Stimulated activated CD8-positive, alpha-beta memory T cell treated with anti-CD3 and anti-CD28 coated beads, Interleukin-2, amount 100 ng/mL, for 1 hour (primary cell): ENCODE results near the gene LIPA.
"Not testable (repeated sequence)": the region's sequence is repeated elsewhere in the genome, so short reads cannot be mapped to it uniquely, and the experiment has no call there.

Source experiments
- DNase-seq, 2 donors: peaks; one replicate each; pipeline ENCODE4 v3.0.0-alpha.2; 2020; ENCODE audit warnings: low read depth in 2 of 2

LIPA gene

DNA sequence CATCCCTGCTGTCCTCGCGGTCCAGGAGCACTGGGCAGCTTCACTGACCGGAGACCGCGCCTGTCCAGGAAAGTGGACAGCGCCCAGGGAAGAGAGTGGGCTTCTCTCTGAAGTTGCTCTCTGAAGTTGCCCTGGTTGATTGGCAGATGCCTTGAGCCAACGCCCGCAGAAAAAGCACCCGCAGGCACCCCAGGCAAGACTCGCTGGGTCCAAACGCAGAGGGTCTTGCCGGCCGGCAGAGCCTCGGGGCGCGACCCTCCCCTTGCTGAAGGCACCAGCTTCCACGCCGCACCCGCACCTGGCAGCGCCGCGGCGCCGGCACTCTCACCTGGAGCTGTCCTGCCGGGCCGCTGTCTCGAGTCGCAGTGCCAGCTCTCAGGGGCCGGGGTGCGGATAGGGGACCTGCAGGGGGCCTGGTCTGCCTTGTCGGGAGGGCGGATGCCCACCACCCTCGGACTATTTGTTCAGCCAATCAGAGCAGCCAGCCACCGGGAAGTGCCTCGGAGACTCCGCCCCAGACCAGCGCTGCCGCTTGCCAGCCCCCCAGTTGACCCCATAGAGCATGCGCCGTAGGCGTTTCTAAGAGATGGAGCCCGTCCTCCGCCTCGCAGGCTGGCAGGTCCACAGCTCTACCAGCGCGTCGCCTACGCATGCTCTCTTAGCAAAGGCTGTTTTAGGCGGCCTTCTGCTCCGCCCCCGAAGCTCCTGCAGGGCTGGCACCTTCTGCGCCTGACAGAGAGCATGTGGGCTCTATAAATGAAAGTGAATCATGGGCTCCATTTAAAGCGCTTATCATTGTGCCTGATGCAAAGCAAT lies at the start of gene LIPA:
LIPA (minus strand) TSS at position 367 of the 816 bp plus-strand sequence. CDS start 4,127 bp downstream, outside the sequence.
- peak; percentile 90 to 95 for DNase-seq

DNA sequence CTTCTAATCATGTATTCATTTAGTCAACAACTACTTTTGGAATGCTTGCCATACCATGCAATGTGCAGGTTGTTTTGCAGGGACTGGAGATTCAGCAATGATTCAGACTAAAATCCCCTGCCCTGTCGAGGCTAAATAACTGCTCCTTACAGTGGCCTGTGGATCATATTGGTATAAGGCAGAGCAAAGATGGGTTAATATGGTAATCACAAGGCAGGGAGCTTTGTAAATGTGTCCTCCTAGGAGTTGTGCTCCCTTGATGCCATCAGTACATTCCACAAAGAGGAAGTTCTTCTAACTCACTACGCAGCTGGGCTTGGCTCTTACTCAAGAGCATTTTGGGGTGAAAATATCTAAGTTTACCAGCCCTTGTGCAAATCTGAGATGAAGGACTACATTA lies 49.7 kb upstream of the LIPA start:
- no peak for DNase-seq

DNA sequence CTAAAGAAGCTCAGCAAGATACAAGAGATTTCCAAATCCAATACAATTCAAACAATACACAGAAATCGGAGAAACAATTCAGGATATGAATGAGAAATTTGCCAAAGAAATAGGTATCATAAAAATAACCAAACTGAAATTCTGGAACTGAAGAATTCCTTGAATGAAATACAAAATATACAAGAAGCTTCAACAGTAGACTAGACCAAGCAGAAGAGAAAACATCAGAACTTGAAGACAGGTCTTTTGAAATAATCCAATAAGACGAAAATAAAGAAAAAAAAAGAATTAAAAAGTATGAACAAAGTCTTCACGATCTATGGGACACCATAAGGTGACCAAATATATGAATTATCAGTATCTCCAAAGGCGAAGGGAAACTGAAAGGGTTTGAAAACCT lies 47.5 kb upstream of the LIPA start:
- no peak for DNase-seq

DNA sequence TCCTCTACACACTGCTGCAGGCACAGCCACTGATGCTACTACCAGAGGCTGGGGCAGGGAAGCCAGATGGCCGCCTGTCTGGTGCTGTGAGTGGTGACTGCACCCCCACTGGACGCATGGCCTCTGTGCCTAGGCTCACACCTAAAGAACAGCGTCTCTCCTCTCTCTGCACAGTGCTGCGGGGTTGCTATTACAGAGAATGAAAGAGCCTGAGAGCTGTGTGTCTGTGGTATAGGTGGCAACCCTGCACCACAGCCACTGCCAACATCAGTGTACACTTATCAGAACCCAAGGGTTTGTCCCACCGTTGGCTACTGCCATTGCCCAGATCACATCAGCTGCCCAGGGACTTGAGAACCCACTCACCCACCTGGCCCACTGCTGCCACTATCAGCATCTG lies 46.2 kb upstream of the LIPA start:
- no peak for DNase-seq

DNA sequence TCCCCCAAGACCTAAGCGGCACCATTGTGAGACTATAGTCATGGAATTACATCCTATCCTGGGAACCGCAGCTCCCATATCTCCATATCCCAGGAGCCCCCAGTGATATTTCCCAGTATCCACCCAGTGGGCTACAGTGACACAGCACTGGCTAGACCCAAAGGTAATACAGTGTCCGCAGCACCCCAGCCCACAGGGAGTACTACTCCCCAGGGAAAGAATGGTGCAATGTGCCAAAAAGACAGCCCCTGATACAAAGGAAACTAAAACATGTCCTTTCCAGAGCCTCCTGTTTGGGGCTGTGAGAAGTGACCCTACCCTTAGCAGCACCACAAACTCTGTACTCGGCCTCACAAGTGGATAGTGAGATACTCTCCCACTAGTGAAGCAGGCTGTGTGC lies 45.8 kb upstream of the LIPA start:
- DNase-seq = no peak

DNA sequence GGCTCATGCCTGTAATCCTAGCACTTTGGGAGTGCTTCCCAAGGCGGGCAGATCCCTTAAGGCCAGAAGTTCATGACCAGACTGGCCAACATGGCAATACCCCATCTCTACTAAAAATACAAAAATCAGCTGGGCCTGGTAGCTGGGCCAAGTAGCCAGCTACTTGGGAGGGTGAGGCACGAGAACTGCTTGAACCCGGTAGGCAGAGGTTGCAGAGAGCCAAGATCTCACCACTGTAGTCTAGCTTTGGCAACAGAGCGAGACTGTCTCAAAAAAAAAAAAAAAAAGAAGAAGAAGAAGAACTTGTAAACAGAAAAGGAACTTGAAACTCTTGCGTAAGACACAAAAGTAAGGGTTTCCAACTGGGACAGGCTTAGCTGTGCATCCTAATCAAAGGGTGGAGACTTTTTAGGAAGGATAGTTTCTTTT lies 44.7 kb upstream of the LIPA start:
- no peak for DNase-seq

DNA sequence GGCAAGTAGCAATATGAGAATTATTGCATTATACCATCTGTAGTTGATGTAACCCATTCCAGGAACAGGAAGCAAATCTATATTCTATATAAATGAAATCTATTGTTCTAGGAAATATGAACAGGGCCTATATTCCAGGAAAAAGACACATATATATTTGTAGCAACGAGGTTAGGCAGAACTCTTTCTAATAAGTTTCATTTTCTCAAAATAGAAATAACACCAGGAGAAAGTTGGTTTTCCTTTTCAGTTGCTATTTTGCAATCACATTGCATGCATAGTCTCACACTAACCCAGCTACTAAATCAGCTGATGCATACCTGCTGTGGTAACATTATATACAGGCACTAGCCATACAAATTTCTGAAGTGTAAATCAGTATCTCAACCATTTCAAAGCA lies 44.0 kb upstream of the LIPA start:
- DNase-seq = no peak

DNA sequence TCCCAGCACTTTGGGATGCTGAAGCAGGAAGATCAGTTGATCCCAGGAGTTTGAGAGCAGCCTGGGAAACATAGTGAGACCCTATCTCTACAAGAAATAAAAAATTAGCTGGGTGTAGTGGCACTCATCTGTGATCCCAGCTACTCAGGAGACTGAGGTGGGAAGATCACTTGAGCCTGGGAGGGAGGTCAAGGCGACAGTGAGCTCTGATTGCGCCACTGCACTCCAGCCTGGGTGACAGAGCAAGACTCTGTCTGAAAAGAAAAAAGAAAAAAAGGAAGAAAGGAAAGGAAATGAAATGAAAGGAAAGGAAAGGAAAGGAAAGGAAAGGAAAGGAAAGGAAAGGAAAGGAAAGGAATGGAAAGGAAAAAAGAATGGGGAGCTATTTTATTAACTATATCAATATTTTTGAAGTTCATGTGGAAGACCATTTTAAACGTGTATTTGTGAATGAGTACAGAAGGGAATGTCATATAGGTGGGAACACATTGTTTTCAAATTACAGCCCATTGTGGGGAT lies 43.2 kb upstream of the LIPA start:
- no peak for DNase-seq

DNA sequence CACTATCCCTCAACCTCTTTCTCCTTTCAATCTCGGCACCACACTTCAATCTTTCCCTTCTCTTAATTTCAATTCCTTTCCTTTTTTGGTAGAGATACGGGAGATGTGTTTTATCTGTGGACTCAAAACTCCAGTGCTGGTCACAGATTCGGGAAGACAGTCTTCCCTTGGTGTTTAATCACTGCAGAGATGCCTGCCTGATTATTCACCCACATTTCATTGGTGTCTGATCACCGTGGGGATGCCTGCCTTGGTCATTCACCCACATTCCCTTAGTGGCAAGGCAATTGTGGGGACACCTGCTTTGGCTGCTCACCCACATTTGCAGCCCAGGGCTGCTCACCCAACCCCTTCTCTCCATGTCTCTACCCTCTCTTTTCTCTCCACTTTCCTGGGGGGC lies 33.7 kb upstream of the LIPA start:
- not testable (repeated sequence) for DNase-seq

DNA sequence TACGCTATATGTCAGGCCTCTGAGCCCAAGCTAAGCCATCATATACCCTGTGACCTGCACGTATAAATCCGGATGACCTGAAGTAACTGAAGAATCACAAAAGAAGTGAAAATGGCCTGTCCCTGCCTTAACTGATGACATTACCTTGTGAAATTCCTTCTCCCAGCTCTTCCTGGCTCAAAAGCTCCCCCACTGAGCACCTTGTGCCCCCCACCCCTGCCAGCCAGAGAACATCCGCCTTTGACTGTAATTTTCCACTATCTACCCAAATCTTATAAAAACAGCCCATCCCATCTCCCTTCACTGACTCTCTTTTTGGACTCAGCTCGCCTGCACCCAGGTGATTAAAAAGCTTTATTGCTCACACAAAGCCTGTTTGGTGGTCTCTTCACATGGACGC lies 33.1 kb upstream of the LIPA start:
- not testable (repeated sequence) for DNase-seq

DNA sequence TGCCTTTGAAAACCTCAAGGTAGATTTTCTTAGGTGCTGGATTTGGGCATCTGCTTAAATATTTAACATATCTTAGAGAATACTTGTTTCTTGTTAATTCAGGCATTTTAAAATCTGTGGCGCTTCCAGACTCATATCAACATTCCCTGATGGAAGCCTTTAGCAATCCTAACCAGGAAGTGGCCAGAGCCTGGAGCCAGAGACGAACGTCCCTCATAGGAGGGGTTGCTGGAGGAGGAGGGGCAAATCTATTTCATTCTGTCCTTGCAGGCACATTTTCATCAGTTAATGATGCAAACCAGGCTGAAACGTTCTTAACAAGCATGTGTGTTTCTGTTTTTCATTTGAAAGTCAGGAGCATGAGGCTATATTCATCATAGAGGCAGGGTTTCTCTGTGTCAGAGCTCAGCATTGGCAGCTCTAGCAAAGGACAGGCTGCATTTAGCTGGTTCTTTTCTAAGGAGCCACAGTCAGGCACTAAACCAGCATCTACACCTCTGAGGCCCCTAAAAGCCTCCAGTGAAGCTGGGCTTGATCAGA lies 32.4 kb upstream of the LIPA start:
- DNase-seq = no peak

DNA sequence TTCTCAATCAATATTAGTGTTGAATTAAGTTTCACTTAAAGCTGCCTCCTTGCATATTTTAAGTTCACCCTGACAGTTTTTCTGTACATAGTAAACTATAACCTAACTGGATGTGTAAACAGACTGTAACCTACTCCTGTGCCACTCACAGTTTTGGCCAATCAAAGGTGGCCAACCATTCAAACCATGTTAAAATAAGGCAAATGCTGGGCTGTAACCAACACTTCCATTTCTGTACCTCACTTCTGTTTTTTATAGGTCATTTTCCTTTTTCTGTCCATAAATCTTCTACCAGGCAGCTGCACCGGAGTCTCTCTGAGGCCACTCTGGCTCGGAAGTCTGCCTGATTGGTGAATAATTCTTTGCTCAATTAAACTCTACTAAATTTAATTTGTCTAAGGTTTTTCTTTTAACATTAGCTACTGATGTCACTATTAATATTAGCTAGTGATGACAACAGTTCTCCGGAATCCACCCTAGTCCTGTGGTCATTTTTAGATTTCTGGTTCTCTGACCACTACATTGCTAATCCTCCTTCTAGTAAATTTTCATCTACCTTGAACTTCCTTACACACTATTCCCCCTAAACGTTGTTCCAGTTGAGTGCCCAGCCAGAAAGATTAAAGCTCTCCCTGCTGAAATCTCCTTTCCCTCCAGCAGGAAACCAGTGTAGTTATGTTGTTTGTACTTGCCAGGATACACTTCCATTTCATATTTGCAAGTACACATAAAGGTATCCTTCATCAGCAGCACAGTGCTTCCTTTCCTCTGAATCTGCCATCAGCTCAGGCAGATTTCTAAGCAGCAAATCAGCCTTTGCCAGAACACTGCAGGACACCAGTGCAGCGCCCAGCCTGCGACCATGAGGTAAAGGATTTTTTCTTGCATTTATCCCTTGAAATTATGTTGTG lies 31.7 kb upstream of the LIPA start:
- DNase-seq = no peak

DNA sequence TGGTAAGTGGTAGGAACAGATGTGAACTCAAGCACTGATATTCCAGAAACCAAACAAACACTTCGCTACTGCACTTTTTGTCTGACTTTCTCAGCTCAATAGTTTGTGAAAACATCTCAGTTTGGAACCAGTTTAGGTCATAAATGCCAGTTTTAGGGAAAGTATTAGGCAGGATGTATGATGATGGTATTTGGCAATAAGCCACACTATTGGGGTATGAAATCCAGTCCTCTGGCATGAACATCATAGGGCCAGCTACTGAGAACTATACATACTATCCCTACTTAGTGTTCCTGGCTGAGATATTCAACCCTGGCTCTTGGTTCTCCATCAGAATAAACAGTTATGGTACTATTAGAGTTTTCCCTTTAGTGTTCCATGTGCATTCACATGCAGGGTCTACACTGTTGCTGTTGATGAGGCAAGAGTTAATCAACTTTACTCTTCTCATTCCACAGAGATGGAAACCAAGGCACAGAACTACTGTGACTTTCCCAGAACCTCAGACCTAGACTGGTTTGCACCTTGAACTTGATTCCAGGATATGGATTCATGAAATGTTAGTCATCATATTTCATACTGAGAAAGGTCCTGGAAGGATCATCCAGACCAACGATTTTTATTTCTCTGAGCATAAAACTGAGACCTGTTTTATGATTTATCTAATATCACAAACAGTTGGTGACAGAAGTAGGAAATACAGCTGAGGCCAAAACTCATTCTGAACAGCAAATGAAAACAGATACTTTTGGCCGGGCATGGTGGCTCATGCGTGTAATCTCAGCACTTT lies 30.2 kb upstream of the LIPA start:
- no peak for DNase-seq

DNA sequence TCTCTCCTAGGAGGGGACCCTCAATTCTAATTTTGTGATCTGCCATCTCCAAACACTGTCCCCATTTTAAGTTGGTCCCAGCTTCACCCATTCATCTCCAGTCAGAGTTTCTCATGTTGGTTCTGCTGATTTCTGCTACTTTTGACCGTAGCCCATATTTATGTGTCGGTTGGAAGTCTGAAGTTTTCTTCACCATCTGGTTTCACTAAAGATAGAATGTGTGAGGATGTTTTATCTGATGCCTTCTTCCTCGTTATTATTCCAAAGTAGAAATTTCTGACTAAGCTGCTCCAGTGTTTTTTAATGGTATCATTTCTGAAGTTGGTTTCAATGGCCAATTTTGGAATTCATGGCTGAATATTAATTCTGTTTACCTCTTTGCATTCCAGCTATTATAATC lies 28.9 kb upstream of the LIPA start:
- no peak for DNase-seq

DNA sequence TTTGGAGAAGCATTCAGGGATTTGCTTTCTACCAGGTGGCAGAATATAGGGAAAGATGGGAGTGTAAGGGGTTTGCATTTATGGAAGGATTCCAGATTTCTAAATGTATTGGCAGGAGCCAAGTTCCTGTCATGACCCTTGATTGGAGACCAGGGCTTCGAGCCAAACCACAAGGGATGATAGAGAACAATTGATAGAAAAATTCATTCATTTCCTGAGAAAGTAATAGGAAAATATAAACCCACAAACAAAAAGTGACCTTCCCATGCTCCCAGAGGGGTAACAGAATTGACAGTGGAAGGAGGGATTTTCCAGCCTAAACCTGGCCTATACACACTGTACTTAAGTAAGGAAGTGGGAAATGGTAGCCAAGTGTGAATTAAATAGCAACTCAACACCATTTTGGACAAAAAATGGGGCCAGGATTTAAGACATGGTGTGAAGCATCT lies 27.9 kb upstream of the LIPA start:
- no peak for DNase-seq

DNA sequence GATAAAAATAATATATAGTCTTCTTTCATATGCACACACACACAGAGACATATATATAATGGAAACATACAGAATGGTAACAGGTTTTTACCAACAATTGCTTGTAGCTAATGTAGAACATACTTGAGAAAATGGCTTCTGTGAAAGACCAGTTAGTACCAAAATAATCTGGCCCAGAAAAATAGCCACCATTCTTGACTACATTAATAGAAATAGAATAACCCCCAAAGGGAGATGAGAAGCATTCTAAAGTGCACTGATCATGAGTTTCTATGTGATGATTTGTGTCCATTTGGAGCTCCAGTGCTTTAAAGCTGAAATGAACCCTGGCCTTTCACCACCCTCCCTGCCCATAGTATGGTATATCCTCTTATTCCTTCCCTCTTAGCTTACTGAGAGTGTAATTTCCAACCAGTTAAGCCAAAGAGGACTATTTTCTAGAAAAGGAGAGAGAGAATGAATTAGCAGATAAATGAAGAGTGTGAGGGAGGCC lies 27.4 kb upstream of the LIPA start:
- DNase-seq = no peak

DNA sequence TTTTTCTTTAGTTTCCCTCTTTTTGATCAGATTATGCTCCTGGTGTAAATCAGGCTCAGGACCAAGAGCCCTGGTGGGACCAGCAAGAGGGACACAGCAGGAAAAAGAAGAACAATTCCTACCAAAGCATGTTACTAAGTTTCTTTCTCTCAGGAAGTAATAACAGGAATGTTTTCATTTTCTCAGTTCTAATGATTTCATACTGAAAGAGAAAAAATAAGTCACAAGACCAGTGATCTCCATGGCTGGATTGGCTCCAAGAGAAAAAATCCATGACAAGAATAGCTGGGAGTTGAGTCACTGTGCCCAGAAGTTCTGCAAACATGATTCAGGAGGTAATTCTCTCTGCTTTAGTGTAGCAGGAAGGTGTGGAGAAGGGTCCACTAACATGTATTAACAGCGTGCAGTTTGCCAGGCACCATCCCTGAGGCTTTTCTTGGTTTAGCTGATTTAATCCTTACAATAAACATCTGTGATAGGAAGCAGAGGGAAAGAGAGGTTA lies 26.5 kb upstream of the LIPA start:
- DNase-seq = no peak

DNA sequence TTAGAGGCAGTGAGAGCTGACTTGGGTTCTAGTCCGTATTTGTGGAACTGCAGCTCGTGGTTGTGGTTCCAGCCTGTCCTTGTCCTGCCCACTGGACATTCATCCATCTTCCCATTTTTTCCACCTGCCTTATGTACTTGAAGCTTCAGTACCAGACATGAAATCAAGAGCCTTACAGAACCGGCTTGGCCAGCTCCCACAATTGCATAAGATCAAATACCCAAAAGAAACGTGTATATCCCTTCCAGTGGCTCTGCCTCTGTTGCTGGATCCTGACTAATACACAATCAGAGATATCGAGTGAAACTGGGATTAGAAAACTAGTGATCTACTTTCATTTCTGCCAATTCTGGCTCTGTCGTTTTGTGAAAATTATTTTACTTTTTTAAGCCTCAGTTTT lies 23.8 kb upstream of the LIPA start:
- no peak for DNase-seq

DNA sequence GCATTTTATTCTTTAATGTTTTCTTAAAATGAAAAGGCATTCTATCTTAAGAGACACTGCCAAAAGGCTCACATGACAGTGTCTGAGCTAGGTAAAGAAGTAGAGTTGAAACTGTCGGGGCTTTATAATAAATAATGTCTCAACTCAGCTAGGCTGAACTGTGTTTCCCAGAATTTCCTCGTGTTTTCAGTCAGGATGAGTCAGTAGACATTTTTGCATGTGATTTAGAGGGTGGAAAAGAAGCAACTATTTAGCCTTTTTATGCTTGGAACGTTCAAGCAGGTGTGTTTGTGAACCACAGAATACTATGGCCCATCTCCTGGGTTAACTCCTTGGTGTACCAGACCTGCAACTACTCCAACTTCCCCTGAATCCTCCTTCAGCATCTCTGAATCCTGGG lies 23.4 kb upstream of the LIPA start:
- no peak for DNase-seq

DNA sequence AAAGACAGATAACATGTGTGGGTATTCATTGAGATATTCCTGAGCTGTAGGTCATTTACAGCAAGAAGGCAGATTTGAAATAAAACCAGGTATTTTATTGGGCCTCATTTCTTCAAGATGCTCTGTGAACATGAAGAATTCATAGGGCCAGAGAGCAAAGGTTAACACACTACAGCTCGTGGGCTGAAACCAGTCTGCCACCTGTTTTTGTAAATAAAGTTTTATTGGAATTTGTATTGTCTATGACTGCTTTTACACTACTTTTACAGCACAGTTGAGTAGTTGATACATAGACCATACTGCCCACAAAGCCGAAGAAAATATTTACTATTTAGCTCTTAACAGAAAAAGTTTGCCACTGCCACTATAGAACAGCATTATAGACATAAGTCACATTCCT lies 22.1 kb upstream of the LIPA start:
- DNase-seq = no peak

DNA sequence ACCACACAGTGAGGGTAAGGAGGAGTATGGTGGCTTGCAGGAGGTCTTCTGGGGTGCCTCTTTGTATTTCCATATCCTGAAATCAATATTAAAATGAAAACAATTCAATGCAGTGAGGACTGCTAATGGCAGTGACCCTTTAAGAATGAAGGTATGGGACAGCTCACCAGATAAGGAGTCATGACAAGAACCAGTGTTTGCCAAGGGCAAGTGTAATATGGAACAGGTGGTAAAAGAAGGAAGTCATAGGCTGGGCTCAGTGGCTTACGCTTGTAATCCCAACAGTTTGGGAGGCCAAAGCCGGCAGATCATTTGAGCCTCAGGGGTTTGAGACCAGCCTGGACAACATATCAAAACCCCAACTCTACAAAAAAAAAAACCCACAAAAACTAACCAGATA lies 20.0 kb upstream of the LIPA start:
- no peak for DNase-seq
